GM23338 (cell line): Measurements from ENCODE around the gene JAKMIP2.

Source experiments
- CREB1 ChIP-seq: fragments of 250-450 bp; sonication (Bioruptor Pico); IDR thresholded peaks from 2 replicates; pipeline ENCODE4 v1.5.0; 2020; ENCODE audit warnings: low read depth, mild to moderate bottlenecking, moderate library complexity
- CTCF ChIP-seq, 2 experiments: fragments of 200-600 bp in 1 of 2; sonication (generic) in 1 of 2; conservative IDR thresholded peaks; 2 replicates each; pipeline versions ENCODE4 v1.5.1 to v1.6.1; 2016 to 2017; ENCODE audit warnings: antibody characterized with exemption in 2 of 2, low read depth in 2 of 2, mild to moderate bottlenecking in 2 of 2, moderate library complexity in 1 of 2
- ETS1 ChIP-seq: IDR thresholded peaks from 2 replicates; pipeline ENCODE4 v1.6.1; 2016; ENCODE audit warnings: antibody characterized with exemption
- EZH2 ChIP-seq: fragments of 200-600 bp; sonication (generic); IDR thresholded peaks from one replicate; pipeline ENCODE4 v1.8.0; 2017; ENCODE audit warnings: antibody characterized with exemption, mild to moderate bottlenecking, low read depth; ENCODE audit not compliant: unreplicated experiment
- EZH2phosphoT487 ChIP-seq: fragments of 200-600 bp; sonication (generic); IDR thresholded peaks from one replicate; pipeline ENCODE4 v1.8.1; 2018; ENCODE audit warnings: antibody characterized with exemption; ENCODE audit not compliant: unreplicated experiment
- POLR2AphosphoS5 ChIP-seq: IDR thresholded peaks from 2 replicates; pipeline ENCODE4 v1.6.1; 2016; ENCODE audit warnings: antibody characterized with exemption, low read depth
- REST ChIP-seq: IDR thresholded peaks from one replicate; pipeline ENCODE4 v1.6.1; 2018; ENCODE audit warnings: antibody characterized with exemption; ENCODE audit not compliant: unreplicated experiment
- ZNF462 ChIP-seq: fragments of 250-450 bp; sonication (Bioruptor Pico); IDR thresholded peaks from 2 replicates; pipeline ENCODE4 v1.5.0; 2020; ENCODE audit warnings: mild to moderate bottlenecking, moderate library complexity

GRCh38 chr5:147668385-147668784 lies 114.1 kb downstream of the JAKMIP2 start:
- no peak for TF ChIP-seq EZH2
- no peak for TF ChIP-seq POLR2AphosphoS5
- peak; percentile 31 to 46 for TF ChIP-seq CTCF (conservative IDR thresholded peaks at IDR 0.05; ENCODE audit: low read depth in 2 of 2)
- no peak for TF ChIP-seq CREB1
- TF ChIP-seq ZNF462 (CRISPR knock-in tag), result no peak
- no peak for TF ChIP-seq EZH2phosphoT487
- TF ChIP-seq ETS1, result no peak
- no peak for TF ChIP-seq REST
